Measurements from ENCODE around the gene BRICD5. TPM values are rescaled to one million over a fixed set of nuclear protein-coding genes. Genes with fewer than 3 reads are reported as not detected.

Gene BRICD5
- total and polyA plus RNA-seq, 4 experiments from 2014 or later = 0.39 to 33.4 (median 32.4) TPM; not detected in 1

DNA sequence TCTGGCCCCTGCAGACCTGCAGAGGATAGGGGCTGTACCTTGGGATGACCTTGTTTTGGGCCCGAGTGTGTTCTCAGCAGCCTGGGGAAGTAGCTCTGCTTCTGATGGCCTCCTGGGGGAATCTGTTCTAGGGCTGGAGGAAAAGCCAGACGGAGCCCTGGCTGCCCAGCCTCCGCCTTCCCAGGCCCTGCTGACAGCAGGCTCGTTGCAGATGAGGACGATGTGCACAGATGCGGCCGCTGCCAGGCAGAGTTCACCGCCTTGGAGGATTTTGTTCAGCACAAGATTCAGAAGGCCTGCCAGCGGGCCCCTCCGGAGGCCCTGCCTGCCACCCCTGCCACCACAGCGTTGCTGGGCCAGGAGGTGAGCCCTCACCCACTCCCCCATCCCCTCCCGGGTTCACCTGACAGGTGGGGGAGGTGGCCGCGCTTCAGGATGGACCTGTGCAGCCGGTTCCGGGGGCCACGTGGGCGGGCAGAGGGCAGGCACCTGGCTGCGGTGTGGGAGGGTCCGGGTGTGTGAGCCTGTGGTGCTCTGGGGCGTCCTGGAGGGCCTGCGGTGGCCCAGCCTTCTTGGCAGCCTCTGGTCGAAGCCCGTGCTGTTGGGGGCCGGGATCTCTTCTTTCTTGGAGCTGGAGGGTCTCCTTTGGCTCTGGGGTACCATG, 17.6 kb upstream of the BRICD5 start:
- ChIA-PET CTCF (ENCODE audit: partially characterized antibody) (no interaction called here), POLR2A (ENCODE audit: partially characterized antibody) (interaction anchor here (1.1 kb wide), 1 partner anchor 23 kb away, joined by 4 read pairs; the partner anchor contains the start of gene MLST8)
- no peaks in the 10 kb centered on the region for H3K9me3 ChIP-seq (ENCODE audit: control insufficient read depth in 1 of 2, low read length in 2 of 2)
- no peaks in the 10 kb centered on the region for H3K27me3 ChIP-seq (ENCODE audit: insufficient read depth, low read length)
- Mint-ChIP-seq H3K27me3 (peaks cover 0 to 1% of the 10 kb centered on the region in 2 donors), H3K9me3 (no peaks in the 10 kb centered on the region), H3K36me3 (peaks cover 9 to 26% of the 10 kb centered on the region in 2 donors), H3K27ac (no peak overlapping the region), H3K4me1 (peaks cover 6 to 23% (median 15%) of the 10 kb centered on the region in 4 donors), H3K4me3 (no peak overlapping the region)
- peaks cover 41% of the 10 kb centered on the region for H3K36me3 ChIP-seq (ENCODE audit: insufficient read depth, low read length)
- peaks cover 14% of the 10 kb centered on the region for H3K4me1 ChIP-seq (ENCODE audit: insufficient read depth, low read length)
- no peak for DNase-seq
- intact Hi-C loops (cut with micrococcal nuclease) = no loop called here
- H3K27ac ChIP-seq (ENCODE audit: low read depth, low read length) = no peak overlapping the region
- no peak overlapping the region for H3K4me3 ChIP-seq (ENCODE audit: low read length in 2 of 2)

DNA sequence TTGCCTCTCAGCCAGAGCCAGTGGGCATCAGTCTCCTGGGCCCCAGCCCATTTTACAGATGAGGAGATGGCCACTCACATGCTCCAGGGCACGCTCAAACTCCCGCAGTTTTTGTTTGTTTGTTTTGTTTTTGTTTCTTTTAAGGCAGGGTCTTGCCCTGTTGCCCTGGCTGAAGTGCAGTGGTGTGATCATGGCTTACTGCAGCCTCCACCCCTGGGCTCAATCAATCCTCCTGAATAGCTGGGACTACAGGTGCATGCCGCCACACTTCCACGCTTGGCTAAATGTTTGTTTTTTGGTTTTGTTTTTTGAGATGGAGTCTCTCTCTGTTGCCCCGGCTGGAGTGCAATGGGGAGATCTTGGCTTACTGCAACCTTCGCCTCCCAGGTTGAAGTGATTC, 16.3 kb upstream of the BRICD5 start:
- H3K4me3 ChIP-seq (ENCODE audit: low read length in 2 of 2) = no peak overlapping the region
- H3K4me1 Mint-ChIP-seq = peaks cover 7 to 27% (median 19%) of the 10 kb centered on the region in 4 donors
- no peaks in the 10 kb centered on the region for H3K9me3 Mint-ChIP-seq
- H3K9me3 ChIP-seq (ENCODE audit: control insufficient read depth in 1 of 2, low read length in 2 of 2) = no peaks in the 10 kb centered on the region
- H3K27ac ChIP-seq (ENCODE audit: low read depth, low read length) = no peak overlapping the region
- peaks cover 33% of the 10 kb centered on the region for H3K36me3 ChIP-seq (ENCODE audit: insufficient read depth, low read length)
- no peak for DNase-seq
- intact Hi-C loops (cut with micrococcal nuclease) = no loop called here
- peaks cover 0 to 1% of the 10 kb centered on the region in 2 donors for H3K27me3 Mint-ChIP-seq
- H3K27me3 ChIP-seq (ENCODE audit: insufficient read depth, low read length) = no peaks in the 10 kb centered on the region
- H3K4me3 Mint-ChIP-seq = peak overlapping the region in 1 of 8 donors; percentile 27
- ChIA-PET CTCF (ENCODE audit: partially characterized antibody) (no interaction called here), POLR2A (ENCODE audit: partially characterized antibody) (interaction anchor here (1.5 to 1.6 kb wide), 2 partner anchors 12 to 262 kb away, joined by 3 to 4 read pairs; partner anchors contain the start of genes PGP and RPS2)
- peaks cover 14% of the 10 kb centered on the region for H3K4me1 ChIP-seq (ENCODE audit: insufficient read depth, low read length)
- peak overlapping the region in 1 of 7 donors; percentile 11 for H3K27ac Mint-ChIP-seq
- H3K36me3 Mint-ChIP-seq = peaks cover 9 to 23% of the 10 kb centered on the region in 2 donors

DNA sequence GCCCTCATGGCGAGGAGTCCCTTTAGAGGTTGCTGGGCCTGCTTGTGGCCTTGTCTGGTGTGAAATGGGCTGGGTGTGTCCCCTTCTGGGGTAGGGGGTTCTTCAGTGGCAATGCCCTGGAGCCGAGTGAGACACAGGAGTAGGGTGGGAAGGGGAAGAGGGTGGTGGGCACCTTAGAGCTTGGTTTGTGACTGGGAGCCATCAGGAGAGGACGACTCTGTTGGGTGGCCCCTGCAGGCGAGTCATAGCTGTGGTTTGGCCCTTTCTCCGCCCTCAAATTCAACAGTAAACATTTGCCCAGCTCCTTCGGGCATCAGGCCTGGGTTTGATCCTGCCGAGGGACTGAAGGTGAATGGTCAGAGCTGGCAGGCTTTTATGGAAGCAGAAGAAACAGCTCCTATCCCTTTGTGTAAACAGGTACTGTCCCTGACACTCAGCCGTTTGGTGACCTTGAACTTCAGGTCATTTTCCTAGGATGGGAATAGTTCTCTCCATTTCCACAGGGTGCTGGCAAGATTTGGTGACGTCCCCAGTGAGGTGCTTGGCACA, 15.7 kb upstream of the BRICD5 start:
- ChIA-PET POLR2A (ENCODE audit: partially characterized antibody) (interaction anchor here (1.5 to 1.6 kb wide), 2 partner anchors 12 to 262 kb away, joined by 3 to 4 read pairs; partner anchors contain the start of genes PGP and RPS2), CTCF (ENCODE audit: partially characterized antibody) (no interaction called here)
- H3K27me3 Mint-ChIP-seq = peaks cover 0 to 1% of the 10 kb centered on the region in 2 donors
- no peak overlapping the region for H3K27ac ChIP-seq (ENCODE audit: low read depth, low read length)
- H3K4me1 Mint-ChIP-seq = peaks cover 7 to 27% (median 19%) of the 10 kb centered on the region in 4 donors
- H3K27me3 ChIP-seq (ENCODE audit: insufficient read depth, low read length) = no peaks in the 10 kb centered on the region
- H3K9me3 Mint-ChIP-seq = no peaks in the 10 kb centered on the region
- no peak overlapping the region for H3K4me3 ChIP-seq (ENCODE audit: low read length in 2 of 2)
- no peak for DNase-seq
- H3K4me3 Mint-ChIP-seq = peak overlapping the region in 2 of 8 donors; percentile 36 to 59
- H3K4me1 ChIP-seq (ENCODE audit: insufficient read depth, low read length) = peaks cover 14% of the 10 kb centered on the region
- H3K36me3 Mint-ChIP-seq = peaks cover 9 to 20% of the 10 kb centered on the region in 2 donors
- H3K36me3 ChIP-seq (ENCODE audit: insufficient read depth, low read length) = peaks cover 27% of the 10 kb centered on the region
- intact Hi-C loops (cut with micrococcal nuclease) = no loop called here
- H3K9me3 ChIP-seq (ENCODE audit: control insufficient read depth in 1 of 2, low read length in 2 of 2) = no peaks in the 10 kb centered on the region
- H3K27ac Mint-ChIP-seq = peak overlapping the region in 1 of 7 donors; percentile 11

DNA sequence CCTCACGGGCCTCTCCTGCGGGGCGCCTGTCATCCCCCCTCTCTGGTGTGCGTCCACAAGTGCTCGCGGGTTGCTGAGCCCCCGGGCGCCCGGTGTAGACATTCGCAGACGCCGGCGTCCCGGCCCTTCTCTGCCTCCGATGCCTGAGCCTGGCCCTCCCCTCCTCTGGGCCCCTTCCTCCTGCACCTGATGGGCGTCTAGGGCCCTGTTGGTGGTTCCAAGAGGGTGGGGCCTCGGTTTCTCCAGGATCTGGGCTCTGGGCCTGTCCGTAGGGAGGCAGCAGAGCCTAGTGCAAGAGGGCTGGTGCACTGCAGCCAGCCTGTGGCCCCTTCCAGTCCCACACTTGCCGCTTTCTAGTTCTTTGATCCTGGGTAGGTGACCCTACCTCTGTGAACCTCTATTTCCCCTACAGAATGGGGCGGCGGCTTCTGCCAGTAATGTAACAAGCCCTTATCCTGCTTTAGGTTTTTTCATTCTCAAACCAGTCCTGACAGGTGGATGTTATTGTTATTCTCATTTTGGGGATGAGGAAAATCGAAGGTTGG, 13.4 kb upstream of the BRICD5 start:
- Mint-ChIP-seq H3K4me3 (peak overlapping the region; percentile 77 to 91 (median 82)), H3K4me1 (peaks cover 7 to 27% (median 19%) of the 10 kb centered on the region in 4 donors), H3K36me3 (peaks cover 4 to 10% of the 10 kb centered on the region in 2 donors), H3K9me3 (no peaks in the 10 kb centered on the region), H3K27me3 (no peaks in the 10 kb centered on the region), H3K27ac (peak overlapping the region in 6 of 7 donors; percentile 68 to 85 (median 80))
- CTCF ChIA-PET (ENCODE audit: partially characterized antibody) = no interaction called here
- intact Hi-C loops (cut with micrococcal nuclease) = loop anchor here (1.0 kb wide), 5 partner anchors 9 to 69 kb away; partner anchors contain the start of genes ECI1, MLST8, RNPS1 and TRAF7
- DNase-seq = peak in 1 of 5 donors; percentile 42
- peaks cover 12% of the 10 kb centered on the region for H3K36me3 ChIP-seq (ENCODE audit: insufficient read depth, low read length)
- POLR2A ChIA-PET (ENCODE audit: partially characterized antibody) = interaction anchor here (1.0 to 3.7 kb wide), 6 partner anchors 9 to 518 kb away, joined by 3 to 22 read pairs (median 8); partner anchors contain the start of genes ECI1, MAPK8IP3, MLST8 and NHERF2
- peak overlapping the region; percentile 90 for H3K27ac ChIP-seq (ENCODE audit: low read depth, low read length)
- H3K4me1 ChIP-seq (ENCODE audit: insufficient read depth, low read length) = peaks cover 14% of the 10 kb centered on the region
- H3K27me3 ChIP-seq (ENCODE audit: insufficient read depth, low read length) = no peaks in the 10 kb centered on the region
- peak overlapping the region; percentile 81 to 84 for H3K4me3 ChIP-seq (ENCODE audit: low read length in 2 of 2)
- no peaks in the 10 kb centered on the region for H3K9me3 ChIP-seq (ENCODE audit: control insufficient read depth in 1 of 2, low read length in 2 of 2)

DNA sequence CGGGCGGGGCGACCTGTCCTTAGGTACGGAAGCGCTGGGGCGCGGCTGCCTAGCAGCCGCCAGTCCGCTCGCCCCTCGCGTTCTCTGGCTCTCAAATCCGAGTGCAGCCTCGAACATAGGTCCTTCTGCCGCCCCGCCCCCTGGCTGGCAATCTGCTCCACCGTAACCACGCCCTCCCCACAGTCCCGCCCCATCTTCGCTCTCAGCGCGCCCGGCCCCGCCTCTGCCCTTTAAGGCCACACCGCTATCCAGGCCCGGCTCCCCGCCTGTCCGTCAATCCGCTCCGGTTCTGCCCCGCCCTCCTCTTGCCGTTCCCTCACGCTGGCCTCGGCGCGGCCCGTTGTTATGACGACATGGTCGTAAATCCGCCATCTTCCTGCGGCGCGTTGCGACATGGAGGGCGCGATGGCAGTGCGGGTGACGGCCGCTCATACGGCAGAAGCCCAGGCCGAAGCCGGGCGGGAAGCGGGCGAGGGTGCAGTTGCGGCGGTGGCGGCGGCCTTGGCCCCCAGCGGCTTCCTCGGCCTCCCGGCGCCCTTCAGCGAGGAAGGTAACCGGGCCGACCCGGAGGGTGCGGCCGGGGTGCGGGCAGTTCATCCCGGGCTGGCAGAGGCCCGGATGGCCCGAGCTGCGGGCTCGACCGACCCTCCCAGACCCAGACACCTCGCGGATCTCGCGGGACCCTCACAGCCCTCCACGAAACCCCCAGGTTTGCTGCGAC, 12.7 kb upstream of the BRICD5 start, which contains the start of gene E4F1:
TSS of gene E4F1 (plus strand) at position 371 of the 721 bp plus-strand sequence. CDS start at position 394, 23 bp downstream.
- POLR2A ChIA-PET (ENCODE audit: partially characterized antibody) = interaction anchor here (1.0 to 3.7 kb wide), 7 partner anchors 9 to 518 kb away, joined by 3 to 22 read pairs (median 9); partner anchors contain the start of genes BRICD5, ECI1, MAPK8IP3 and MLST8
- no peaks in the 10 kb centered on the region for H3K27me3 ChIP-seq (ENCODE audit: insufficient read depth, low read length)
- CTCF ChIA-PET (ENCODE audit: partially characterized antibody) = interaction anchor here (0.8 to 1.8 kb wide), 3 partner anchors 9 to 29 kb away, joined by 3 to 4 read pairs (median 4); partner anchors contain the start of genes ECI1 and PGP
- H3K9me3 Mint-ChIP-seq = no peaks in the 10 kb centered on the region
- H3K4me1 ChIP-seq (ENCODE audit: insufficient read depth, low read length) = peaks cover 14% of the 10 kb centered on the region
- intact Hi-C loops (cut with micrococcal nuclease) = loop anchor here (1.0 kb wide), 5 partner anchors 8 to 68 kb away; partner anchors contain the start of genes ECI1, MLST8, RNPS1 and TRAF7
- no peaks in the 10 kb centered on the region for H3K9me3 ChIP-seq (ENCODE audit: control insufficient read depth in 1 of 2, low read length in 2 of 2)
- peak within 1 kb of the TSS; percentile 85 to 93 (median 90) for H3K4me3 Mint-ChIP-seq
- H3K36me3 ChIP-seq (ENCODE audit: insufficient read depth, low read length) = peaks cover 6% of the 10 kb centered on the region
- DNase-seq = peak; percentile 97 to 99 (median 99)
- H3K27ac ChIP-seq (ENCODE audit: low read depth, low read length) = peak within 1 kb of the TSS; percentile 90
- H3K27me3 Mint-ChIP-seq = no peaks in the 10 kb centered on the region
- H3K27ac Mint-ChIP-seq = peak within 1 kb of the TSS; percentile 82 to 94 (median 89)
- peaks cover 4 to 10% of the 10 kb centered on the region in 2 donors for H3K36me3 Mint-ChIP-seq
- H3K4me1 Mint-ChIP-seq = peaks cover 7 to 27% (median 19%) of the 10 kb centered on the region in 4 donors
- H3K4me3 ChIP-seq (ENCODE audit: low read length in 2 of 2) = peak within 1 kb of the TSS; percentile 81 to 84

DNA sequence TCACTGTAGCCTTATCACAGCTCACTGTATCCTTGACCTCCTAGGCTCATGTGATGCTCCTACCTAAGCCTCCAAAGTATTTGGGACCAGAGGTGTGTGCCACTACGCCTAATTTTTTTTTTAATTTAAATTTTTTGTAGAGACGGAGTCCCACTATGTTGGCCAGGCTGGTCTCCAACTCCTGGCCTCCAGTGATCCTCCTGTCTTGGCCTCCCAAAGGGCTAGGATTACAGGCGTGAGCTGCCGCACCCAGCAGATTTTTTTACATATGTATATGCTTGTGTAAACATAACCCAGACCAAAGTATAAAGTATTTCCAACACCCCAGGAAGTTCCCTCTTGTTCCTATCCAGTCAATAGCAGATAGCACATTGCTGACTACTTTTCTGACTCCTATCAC, 5.7 kb upstream of the BRICD5 start:
- H3K4me3 Mint-ChIP-seq = peak overlapping the region in 7 of 8 donors; percentile 51 to 89 (median 58)
- Histone ChIP-seq H3K4me1 (ENCODE audit: insufficient read depth, low read length) (peaks cover 20% of the 10 kb centered on the region), H3K36me3 (ENCODE audit: insufficient read depth, low read length) (peaks cover 9% of the 10 kb centered on the region), H3K27ac (ENCODE audit: low read depth, low read length) (no peak overlapping the region), H3K9me3 (ENCODE audit: control insufficient read depth in 1 of 2, low read length in 2 of 2) (no peaks in the 10 kb centered on the region), H3K4me3 (ENCODE audit: low read length in 2 of 2) (no peak overlapping the region), H3K27me3 (ENCODE audit: insufficient read depth, low read length) (no peaks in the 10 kb centered on the region)
- ChIA-PET CTCF (ENCODE audit: partially characterized antibody) (interaction anchor here (1.8 kb wide), 1 partner anchor 22 kb away, joined by 8 read pairs; no protein-coding TSS in a partner anchor), POLR2A (ENCODE audit: partially characterized antibody) (interaction anchor here (0.9 to 3.3 kb wide), 5 partner anchors 10 to 61 kb away, joined by 3 to 48 read pairs (median 25); partner anchors contain the start of genes DNASE1L2, ECI1, MLST8 and TRAF7)
- no peaks in the 10 kb centered on the region for H3K9me3 Mint-ChIP-seq
- peak in 1 of 5 donors; percentile 32 for DNase-seq
- H3K4me1 Mint-ChIP-seq = peaks cover 8 to 27% (median 17%) of the 10 kb centered on the region in 4 donors
- peaks cover 0 to 6% of the 10 kb centered on the region in 2 donors for H3K36me3 Mint-ChIP-seq
- peak overlapping the region in 2 of 7 donors; percentile 67 to 81 for H3K27ac Mint-ChIP-seq
- intact Hi-C loops (cut with micrococcal nuclease) = no loop called here
- no peaks in the 10 kb centered on the region for H3K27me3 Mint-ChIP-seq
